HepG2 (cell line): ENCODE data around the gene IL3. TPM values are rescaled to one million over a fixed set of nuclear protein-coding genes. Genes with fewer than 3 reads are reported as not detected.

Experiments
- ATAC-seq: fragments of 200-7000 bp; cut with Tn5 transposase; 3 replicates; pipeline ENCODE4 v1.9.1; 2020; ENCODE audit warnings: mild to moderate bottlenecking, moderate library complexity
- BruUV-seq: library from RNA; stranded (reverse); fragments of 400-500 nt; replicated peaks from 2 replicates; lab custom pipeline; 2021; lab: Mats Ljungman, UMichigan
- CTCF ChIA-PET: fragments of 300-600 bp; formaldehyde crosslinking; extraction: SDS; loops from one replicate; lab custom pipeline; 2021; ENCODE audit warnings: low total read pairs, inconsistent platforms, low intra/inter-chr PET ratio; lab: Yijun Ruan, JAX
- POLR2A ChIA-PET: fragments of 350-600 bp; sonication (Branson Sonifier 250); formaldehyde crosslinking; loops from one replicate; lab custom pipeline; 2020; ENCODE audit warnings: antibody characterized with exemption, inconsistent platforms; lab: Yijun Ruan, JAX
- DNase-seq: peaks from one replicate; pipeline ENCODE4 v3.0.0-alpha.2; 2015; ENCODE audit warnings: low spot score
- FAIRE-seq: peaks from 3 replicates; lab custom pipeline; 2011; peaks lifted over from hg19 to GRCh38; lab: Jason Lieb, UNC
- H2AFZ ChIP-seq: one replicate; pipeline ENCODE4 v1.6.1; 2011; ENCODE audit warnings: low read length, inconsistent platforms
- H3K27ac ChIP-seq: fragments of 300-600 bp; 3 replicates; pipeline ENCODE4 v1.8.0; 2011; ENCODE audit warnings: mixed run types, mild to moderate bottlenecking, mixed read lengths, low read length, inconsistent platforms; ENCODE audit not compliant: insufficient read depth; ENCODE audit errors: extremely low read length
- H3K27me3 ChIP-seq, 2 experiments: fragments of 200-600 bp in 1 of 2; 2 replicates in 1 of 2; 3 replicates in 1 of 2; pipeline versions ENCODE4 v1.6.0 to v1.8.0; 2011; ENCODE audit warnings: low read length in 2 of 2, mild to moderate bottlenecking in 2 of 2, moderate library complexity in 2 of 2, inconsistent platforms in 1 of 2; ENCODE audit not compliant: insufficient read depth in 2 of 2, control insufficient read depth in 1 of 2
- H3K36me3 ChIP-seq, 2 experiments: fragments of 200-600 bp in 1 of 2; replicated peaks in 1 of 2; 2 replicates in 1 of 2; 3 replicates in 1 of 2; pipeline versions ENCODE4 v1.5.1 to v1.8.0; 2011; ENCODE audit warnings: low read length in 2 of 2, inconsistent platforms in 1 of 2; ENCODE audit not compliant: insufficient read depth in 2 of 2, control insufficient read depth in 1 of 2
- H3K4me1 ChIP-seq: 2 replicates; pipeline ENCODE4 v1.5.1; 2012; ENCODE audit warnings: low read length, inconsistent platforms; ENCODE audit not compliant: insufficient read depth
- H3K4me2 ChIP-seq: 2 replicates; pipeline ENCODE4 v1.6.0; 2011; ENCODE audit warnings: low read depth, low read length, inconsistent platforms
- H3K4me3 ChIP-seq, 3 experiments: fragments of 200-600 bp in 1 of 3; sonication (generic), shearing (Covaris generic) in 1 of 3; replicated peaks in 1 of 3; 2 replicates each; pipeline ENCODE4 v1.5.1; 2011 to 2016; ENCODE audit warnings: low read length in 3 of 3, inconsistent platforms in 2 of 3, low read depth in 2 of 3, mild to moderate bottlenecking in 2 of 3, control low read depth in 1 of 3, mixed read lengths in 1 of 3; ENCODE audit not compliant: insufficient read depth in 1 of 3
- H3K79me2 ChIP-seq: one replicate; pipeline ENCODE4 v1.6.1; 2011; ENCODE audit warnings: low read length, inconsistent platforms; ENCODE audit not compliant: insufficient read depth
- H3K9ac ChIP-seq: 2 replicates; pipeline ENCODE4 v1.6.0; 2011; ENCODE audit warnings: mild to moderate bottlenecking, low read depth, low read length, inconsistent platforms; ENCODE audit not compliant: insufficient read depth
- H3K9me3 ChIP-seq: 2 replicates; pipeline ENCODE4 v1.5.1; 2012; ENCODE audit warnings: mild to moderate bottlenecking, low read length
- H4K20me1 ChIP-seq: 2 replicates; pipeline ENCODE4 v1.6.0; 2011; ENCODE audit warnings: inconsistent platforms, mild to moderate bottlenecking, low read length, moderate library complexity; ENCODE audit not compliant: insufficient read depth
- BORCS8-MEF2B ChIP-seq: sonication (generic); formaldehyde crosslinking; IDR thresholded peaks from 2 replicates; pipeline ENCODE4 v1.8.0; 2022; ENCODE audit warnings: mild to moderate bottlenecking, missing genetic modification reagents
- EHMT2 ChIP-seq: fragments of 200-600 bp; sonication (generic); IDR thresholded peaks from 2 replicates; pipeline ENCODE4 v1.7.0; 2017; ENCODE audit warnings: antibody characterized with exemption, low read depth, low read length, borderline replicate concordance
- FOSL2 ChIP-seq: sonication (generic); formaldehyde crosslinking; IDR thresholded peaks from 2 replicates; pipeline ENCODE4 v1.4.0; 2020; ENCODE audit warnings: missing genetic modification reagents
- HNF1B ChIP-seq: sonication (generic); formaldehyde crosslinking; IDR thresholded peaks from 2 replicates; pipeline ENCODE4 v1.5.1; 2020; ENCODE audit warnings: mild to moderate bottlenecking, moderate library complexity, missing genetic modification reagents
- HNRNPH1 ChIP-seq: fragments of 200-400 bp; formaldehyde crosslinking; optimal IDR thresholded peaks from 2 replicates; pipeline ENCODE3; 2017; ENCODE audit warnings: mild to moderate bottlenecking, low read depth, low read length
- MEIS2 ChIP-seq: sonication (generic); formaldehyde crosslinking; IDR thresholded peaks from 2 replicates; pipeline ENCODE4 v1.9.0; 2021; ENCODE audit warnings: mild to moderate bottlenecking, missing genetic modification reagents
- PCBP2 ChIP-seq: fragments of 200-400 bp; formaldehyde crosslinking; optimal IDR thresholded peaks from 2 replicates; pipeline ENCODE3; 2018; ENCODE audit warnings: low read length, low read depth; ENCODE audit not compliant: poor library complexity, severe bottlenecking
- PHF20 ChIP-seq: sonication (generic); formaldehyde crosslinking; IDR thresholded peaks from 2 replicates; pipeline ENCODE4 v1.5.0; 2020; ENCODE audit warnings: mild to moderate bottlenecking, missing genetic modification reagents
- RBFOX2 ChIP-seq: fragments of 200-400 bp; formaldehyde crosslinking; IDR thresholded peaks from 2 replicates; pipeline ENCODE4 v1.6.1; 2017; ENCODE audit warnings: low read depth, mild to moderate bottlenecking, low read length
- RNF2 ChIP-seq: fragments of 450-650 bp; conservative IDR thresholded peaks from 2 replicates; pipeline ENCODE4 v1.6.1; 2016; ENCODE audit warnings: low read depth
- ZNF263 ChIP-seq: sonication (generic); formaldehyde crosslinking; IDR thresholded peaks from 2 replicates; pipeline ENCODE4 v1.4.0; 2020; ENCODE audit warnings: missing genetic modification reagents
- ZNF354B ChIP-seq: sonication (generic); formaldehyde crosslinking; IDR thresholded peaks from 2 replicates; pipeline ENCODE4 v1.8.0; 2022; ENCODE audit warnings: mild to moderate bottlenecking, missing genetic modification reagents
- ZNF382 ChIP-seq: sonication (generic); formaldehyde crosslinking; IDR thresholded peaks from 2 replicates; pipeline ENCODE4 v1.5.0; 2020; ENCODE audit warnings: missing genetic modification reagents, mild to moderate bottlenecking, borderline replicate concordance
- ZNF383 ChIP-seq: sonication (generic); formaldehyde crosslinking; IDR thresholded peaks from 2 replicates; pipeline ENCODE4 v1.4.0; 2020; ENCODE audit warnings: missing genetic modification reagents, mild to moderate bottlenecking, borderline replicate concordance
- ZNF468 ChIP-seq: sonication (generic); formaldehyde crosslinking; IDR thresholded peaks from 2 replicates; pipeline ENCODE4 v1.8.0; 2022; ENCODE audit warnings: mild to moderate bottlenecking, moderate library complexity, missing genetic modification reagents
- WGBS: methylation state at CpG from one replicate; pipeline ENCODE4 v1.1.6; 2017; ENCODE audit warnings: low lambda C conversion rate; 5-methylcytosine and 5-hydroxymethylcytosine counted together
- in situ Hi-C: cut with HindIII; loops from 2 replicates; pipeline ENCODE4 v1.10.0; 2017; ENCODE audit warnings: low pct_unique_long_range_greater_than_20kb; ENCODE audit not compliant: extremely low pct_ligation_motif_present
- intact Hi-C: fragments of 100-400 bp; cut with micrococcal nuclease; formaldehyde crosslinking; loops from one replicate; pipeline ENCODE4 v1.10.0; 2022; ENCODE audit not compliant: unreplicated experiment
- polyA plus RNA-seq, 8 experiments: library from polyadenylated mRNA; depleted of rRNA in 3 of 8; stranded (reverse) in 7 of 8; unstranded in 1 of 8; fragments of >200 nt; fragmentation: Illumina TruSeq in 4 of 8; extraction: Trizol in 4 of 8; gene quantifications; 2 replicates each; pipeline versions ENCODE4 v1.2.1 to v1.2.3, GENCODE V29; 2011 to 2016; ENCODE audit warnings: low read depth in 4 of 8, missing spikeins in 1 of 8, mixed read lengths in 1 of 8; ENCODE audit not compliant: insufficient read depth in 1 of 8
- total RNA-seq, 5 experiments: library from RNA; depleted of rRNA; stranded (reverse); fragments of >200 nt; fragmentation: Illumina TruSeq; extraction: Trizol; gene quantifications; 2 replicates each; pipeline ENCODE4 v1.2.3, GENCODE V29; 2016; ENCODE audit warnings: low read depth in 1 of 5
- TF ChIP-seq, protein P1 (sequence below): IDR thresholded peaks from 2 replicates; pipeline ENCODE4 v1.4.0; 2020; ENCODE audit warnings: mild to moderate bottlenecking, missing genetic modification reagents
- TF ChIP-seq, protein P2 (sequence below): sonication (generic); formaldehyde crosslinking; IDR thresholded peaks from 2 replicates; pipeline ENCODE4 v1.5.0; 2020; ENCODE audit warnings: mild to moderate bottlenecking, missing genetic modification reagents

The IL3 gene
- total and polyA plus RNA-seq, 2 of the 13 experiments (the other 11 are each of a cell fraction or from before 2014, with no cell fraction given): not detected

DNA sequence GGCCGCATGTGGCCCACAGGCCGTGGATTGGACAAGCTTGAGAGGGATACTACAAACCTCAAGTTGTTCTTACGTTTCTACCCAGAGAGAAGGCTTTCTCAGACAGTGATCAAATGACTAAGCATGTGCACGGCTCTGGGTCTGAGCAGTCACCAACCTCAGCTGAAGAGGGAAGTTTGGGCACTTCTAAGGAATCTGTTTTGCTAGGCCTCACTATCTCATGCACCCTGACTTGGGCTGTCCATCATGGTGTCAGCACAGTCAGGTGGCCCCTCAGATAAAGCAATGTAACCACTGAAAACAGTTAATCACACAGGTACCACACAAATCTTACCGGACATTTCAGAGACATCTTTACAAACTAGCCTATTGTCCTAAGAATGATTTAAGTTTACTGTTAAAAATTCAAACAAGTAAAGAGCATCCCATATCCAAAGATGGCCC, 37.7 kb downstream of the IL3 start:
- DNase-seq (no peak), ATAC-seq (no peak), FAIRE-seq (no peak)
- H3K79me2 ChIP-seq: no peaks in the 10 kb centered on the region
- ChIA-PET CTCF (no interaction called here), POLR2A (no interaction called here)
- H3K4me2 ChIP-seq: no peak overlapping the region
- no peak overlapping the region for H3K9ac ChIP-seq
- H4K20me1 ChIP-seq: no peaks in the 10 kb centered on the region
- peaks cover 14% of the 10 kb centered on the region for H3K4me1 ChIP-seq
- no peak overlapping the region for H3K27ac ChIP-seq
- in situ Hi-C loops: no loop called here
- intact Hi-C loops: no loop called here
- H3K9me3 ChIP-seq: no peaks in the 10 kb centered on the region
- no peak overlapping the region for H2AFZ ChIP-seq
- 28% methylated on average over 4 of the region's 5 CpGs for WGBS
- H3K4me3 ChIP-seq: no peak overlapping the region
- H3K36me3 ChIP-seq: no peaks in the 10 kb centered on the region
- BruUV-seq: no TSS peak
- no peaks in the 10 kb centered on the region; a peak in 2 of 5 replicates for H3K27me3 ChIP-seq
- TF ChIP-seq ZNF354B (no peak), ZNF468 (no peak), PHF20 (no peak), HNF1B (no peak), BORCS8-MEF2B (CRISPR knock-in tag) (no peak), PCBP2 (no peak), MEIS2 (CRISPR knock-in tag) (no peak), ZNF382 (no peak), RBFOX2 (no peak), FOSL2 (CRISPR knock-in tag) (no peak), ZNF263 (CRISPR knock-in tag) (no peak), EHMT2 (no peak), RNF2 (no peak), HNRNPH1 (no peak), ZNF383 (no peak)
- TF ChIP-seq, protein P1, sequence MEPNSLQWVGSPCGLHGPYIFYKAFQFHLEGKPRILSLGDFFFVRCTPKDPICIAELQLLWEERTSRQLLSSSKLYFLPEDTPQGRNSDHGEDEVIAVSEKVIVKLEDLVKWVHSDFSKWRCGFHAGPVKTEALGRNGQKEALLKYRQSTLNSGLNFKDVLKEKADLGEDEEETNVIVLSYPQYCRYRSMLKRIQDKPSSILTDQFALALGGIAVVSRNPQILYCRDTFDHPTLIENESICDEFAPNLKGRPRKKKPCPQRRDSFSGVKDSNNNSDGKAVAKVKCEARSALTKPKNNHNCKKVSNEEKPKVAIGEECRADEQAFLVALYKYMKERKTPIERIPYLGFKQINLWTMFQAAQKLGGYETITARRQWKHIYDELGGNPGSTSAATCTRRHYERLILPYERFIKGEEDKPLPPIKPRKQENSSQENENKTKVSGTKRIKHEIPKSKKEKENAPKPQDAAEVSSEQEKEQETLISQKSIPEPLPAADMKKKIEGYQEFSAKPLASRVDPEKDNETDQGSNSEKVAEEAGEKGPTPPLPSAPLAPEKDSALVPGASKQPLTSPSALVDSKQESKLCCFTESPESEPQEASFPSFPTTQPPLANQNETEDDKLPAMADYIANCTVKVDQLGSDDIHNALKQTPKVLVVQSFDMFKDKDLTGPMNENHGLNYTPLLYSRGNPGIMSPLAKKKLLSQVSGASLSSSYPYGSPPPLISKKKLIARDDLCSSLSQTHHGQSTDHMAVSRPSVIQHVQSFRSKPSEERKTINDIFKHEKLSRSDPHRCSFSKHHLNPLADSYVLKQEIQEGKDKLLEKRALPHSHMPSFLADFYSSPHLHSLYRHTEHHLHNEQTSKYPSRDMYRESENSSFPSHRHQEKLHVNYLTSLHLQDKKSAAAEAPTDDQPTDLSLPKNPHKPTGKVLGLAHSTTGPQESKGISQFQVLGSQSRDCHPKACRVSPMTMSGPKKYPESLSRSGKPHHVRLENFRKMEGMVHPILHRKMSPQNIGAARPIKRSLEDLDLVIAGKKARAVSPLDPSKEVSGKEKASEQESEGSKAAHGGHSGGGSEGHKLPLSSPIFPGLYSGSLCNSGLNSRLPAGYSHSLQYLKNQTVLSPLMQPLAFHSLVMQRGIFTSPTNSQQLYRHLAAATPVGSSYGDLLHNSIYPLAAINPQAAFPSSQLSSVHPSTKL (CRISPR knock-in tag): no peak
- TF ChIP-seq, protein P2, sequence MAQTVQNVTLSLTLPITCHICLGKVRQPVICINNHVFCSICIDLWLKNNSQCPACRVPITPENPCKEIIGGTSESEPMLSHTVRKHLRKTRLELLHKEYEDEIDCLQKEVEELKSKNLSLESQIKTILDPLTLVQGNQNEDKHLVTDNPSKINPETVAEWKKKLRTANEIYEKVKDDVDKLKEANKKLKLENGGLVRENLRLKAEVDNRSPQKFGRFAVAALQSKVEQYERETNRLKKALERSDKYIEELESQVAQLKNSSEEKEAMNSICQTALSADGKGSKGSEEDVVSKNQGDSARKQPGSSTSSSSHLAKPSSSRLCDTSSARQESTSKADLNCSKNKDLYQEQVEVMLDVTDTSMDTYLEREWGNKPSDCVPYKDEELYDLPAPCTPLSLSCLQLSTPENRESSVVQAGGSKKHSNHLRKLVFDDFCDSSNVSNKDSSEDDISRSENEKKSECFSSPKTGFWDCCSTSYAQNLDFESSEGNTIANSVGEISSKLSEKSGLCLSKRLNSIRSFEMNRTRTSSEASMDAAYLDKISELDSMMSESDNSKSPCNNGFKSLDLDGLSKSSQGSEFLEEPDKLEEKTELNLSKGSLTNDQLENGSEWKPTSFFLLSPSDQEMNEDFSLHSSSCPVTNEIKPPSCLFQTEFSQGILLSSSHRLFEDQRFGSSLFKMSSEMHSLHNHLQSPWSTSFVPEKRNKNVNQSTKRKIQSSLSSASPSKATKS (CRISPR knock-in tag): no peak
